Osteocyte (in vitro differentiated cells): Measurements from ENCODE around the gene SLC25A33. TPM values are rescaled to one million over a fixed set of nuclear protein-coding genes. Genes with fewer than 3 reads are reported as not detected.
A peak's percentile ranks its signal among the peaks of the same experiment; 100 is the strongest.

ENCODE experiments used
- DNase-seq: peaks from one replicate; pipeline ENCODE4 v3.0.0; 2021; ENCODE audit warnings: mixed read lengths; ENCODE audit not compliant: unreplicated experiment; ENCODE audit errors: extremely low spot score
- H3K27ac Mint-ChIP-seq: one replicate; pipeline ENCODE4 v1.8.0; 2021; ENCODE audit warnings: mild to moderate bottlenecking, mixed read lengths; ENCODE audit not compliant: unreplicated experiment
- H3K27me3 Mint-ChIP-seq: one replicate; pipeline ENCODE4 v1.8.0; 2021; ENCODE audit warnings: mixed read lengths; ENCODE audit not compliant: unreplicated experiment
- H3K36me3 Mint-ChIP-seq: one replicate; pipeline ENCODE4 v1.8.0; 2021; ENCODE audit warnings: mixed read lengths; ENCODE audit not compliant: unreplicated experiment
- H3K4me1 Mint-ChIP-seq: one replicate; pipeline ENCODE4 v1.8.0; 2021; ENCODE audit warnings: mixed read lengths; ENCODE audit not compliant: unreplicated experiment
- H3K4me3 Mint-ChIP-seq: one replicate; pipeline ENCODE4 v1.8.0; 2021; ENCODE audit warnings: mild to moderate bottlenecking, moderate library complexity, mixed read lengths; ENCODE audit not compliant: unreplicated experiment
- H3K9me3 Mint-ChIP-seq: one replicate; pipeline ENCODE4 v1.8.0; 2021; ENCODE audit warnings: mixed read lengths; ENCODE audit not compliant: unreplicated experiment
- total RNA-seq: library from RNA; stranded (reverse); gene quantifications from 2 replicates; pipeline ENCODE4 v1.2.1, GENCODE V29; 2021
- TF ChIP-seq, protein P1 (sequence below): fragments of 200-600 bp; sonication (generic); IDR thresholded peaks from 2 replicates; pipeline ENCODE4 v1.5.0; 2021; ENCODE audit warnings: antibody characterized with exemption, mild to moderate bottlenecking, moderate library complexity

The SLC25A33 gene
- total RNA-seq, 1 donor from 2014 or later: 7.0 TPM

DNA sequence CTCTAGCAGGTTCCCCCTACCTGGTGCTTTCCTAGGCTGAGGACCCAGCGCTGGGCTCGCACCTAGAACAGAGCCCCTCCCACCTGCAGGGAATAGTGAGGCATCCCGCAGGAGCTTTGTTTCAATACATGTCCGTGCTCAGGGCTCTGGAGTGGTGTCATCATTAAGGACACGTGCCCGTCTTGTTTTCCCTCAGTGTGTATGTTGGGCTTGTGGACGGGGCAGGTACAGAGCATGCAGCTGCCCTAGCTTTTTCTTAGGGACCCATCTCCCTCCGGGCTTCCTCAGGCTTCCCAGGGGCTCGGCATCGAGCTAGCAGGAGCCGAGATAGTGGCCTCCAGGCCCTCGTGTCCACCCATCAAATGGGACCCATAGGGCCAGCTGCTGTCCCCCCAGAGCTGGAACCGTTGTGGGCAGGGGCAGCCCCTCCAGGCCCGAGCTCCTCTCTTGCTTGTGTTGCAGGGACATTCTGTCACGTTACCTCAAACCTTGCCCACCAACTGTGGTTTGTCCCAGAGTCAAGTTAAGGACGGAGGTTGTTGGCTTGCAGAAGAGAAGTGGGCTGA is 53.3 kb downstream of the SLC25A33 start:
- H3K27me3 Mint-ChIP-seq: no peaks in the 10 kb centered on the region
- H3K9me3 Mint-ChIP-seq: no peaks in the 10 kb centered on the region
- no peak overlapping the region for H3K27ac Mint-ChIP-seq
- no peak overlapping the region for H3K4me3 Mint-ChIP-seq
- peaks cover 21% of the 10 kb centered on the region for H3K4me1 Mint-ChIP-seq
- no peak for DNase-seq
- TF ChIP-seq, protein P1, sequence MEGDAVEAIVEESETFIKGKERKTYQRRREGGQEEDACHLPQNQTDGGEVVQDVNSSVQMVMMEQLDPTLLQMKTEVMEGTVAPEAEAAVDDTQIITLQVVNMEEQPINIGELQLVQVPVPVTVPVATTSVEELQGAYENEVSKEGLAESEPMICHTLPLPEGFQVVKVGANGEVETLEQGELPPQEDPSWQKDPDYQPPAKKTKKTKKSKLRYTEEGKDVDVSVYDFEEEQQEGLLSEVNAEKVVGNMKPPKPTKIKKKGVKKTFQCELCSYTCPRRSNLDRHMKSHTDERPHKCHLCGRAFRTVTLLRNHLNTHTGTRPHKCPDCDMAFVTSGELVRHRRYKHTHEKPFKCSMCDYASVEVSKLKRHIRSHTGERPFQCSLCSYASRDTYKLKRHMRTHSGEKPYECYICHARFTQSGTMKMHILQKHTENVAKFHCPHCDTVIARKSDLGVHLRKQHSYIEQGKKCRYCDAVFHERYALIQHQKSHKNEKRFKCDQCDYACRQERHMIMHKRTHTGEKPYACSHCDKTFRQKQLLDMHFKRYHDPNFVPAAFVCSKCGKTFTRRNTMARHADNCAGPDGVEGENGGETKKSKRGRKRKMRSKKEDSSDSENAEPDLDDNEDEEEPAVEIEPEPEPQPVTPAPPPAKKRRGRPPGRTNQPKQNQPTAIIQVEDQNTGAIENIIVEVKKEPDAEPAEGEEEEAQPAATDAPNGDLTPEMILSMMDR: no peak
- H3K36me3 Mint-ChIP-seq: peaks cover 3% of the 10 kb centered on the region

DNA sequence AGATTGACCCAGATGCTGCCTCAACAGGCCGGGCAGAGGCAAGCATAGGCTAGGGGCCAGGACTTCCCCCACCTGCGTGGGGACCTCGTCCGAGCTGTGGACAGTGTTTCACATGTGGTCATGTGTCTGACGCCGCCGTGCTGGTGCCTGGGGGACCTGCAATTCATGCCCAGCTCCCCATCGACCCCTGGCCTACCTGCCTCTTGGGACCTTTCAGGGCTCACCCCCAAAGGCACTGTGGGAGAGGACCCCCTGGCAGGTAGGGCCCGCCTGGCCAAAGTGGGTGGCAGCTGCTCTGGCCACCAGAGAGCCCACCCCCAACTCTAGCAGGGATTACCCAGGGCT is 53.9 kb downstream of the SLC25A33 start:
- H3K4me3 Mint-ChIP-seq: no peak overlapping the region
- TF ChIP-seq, protein P1: no peak
- H3K27ac Mint-ChIP-seq: no peak overlapping the region
- no peak for DNase-seq
- peaks cover 19% of the 10 kb centered on the region for H3K4me1 Mint-ChIP-seq
- no peaks in the 10 kb centered on the region for H3K27me3 Mint-ChIP-seq
- H3K36me3 Mint-ChIP-seq: peaks cover 3% of the 10 kb centered on the region
- no peaks in the 10 kb centered on the region for H3K9me3 Mint-ChIP-seq

DNA sequence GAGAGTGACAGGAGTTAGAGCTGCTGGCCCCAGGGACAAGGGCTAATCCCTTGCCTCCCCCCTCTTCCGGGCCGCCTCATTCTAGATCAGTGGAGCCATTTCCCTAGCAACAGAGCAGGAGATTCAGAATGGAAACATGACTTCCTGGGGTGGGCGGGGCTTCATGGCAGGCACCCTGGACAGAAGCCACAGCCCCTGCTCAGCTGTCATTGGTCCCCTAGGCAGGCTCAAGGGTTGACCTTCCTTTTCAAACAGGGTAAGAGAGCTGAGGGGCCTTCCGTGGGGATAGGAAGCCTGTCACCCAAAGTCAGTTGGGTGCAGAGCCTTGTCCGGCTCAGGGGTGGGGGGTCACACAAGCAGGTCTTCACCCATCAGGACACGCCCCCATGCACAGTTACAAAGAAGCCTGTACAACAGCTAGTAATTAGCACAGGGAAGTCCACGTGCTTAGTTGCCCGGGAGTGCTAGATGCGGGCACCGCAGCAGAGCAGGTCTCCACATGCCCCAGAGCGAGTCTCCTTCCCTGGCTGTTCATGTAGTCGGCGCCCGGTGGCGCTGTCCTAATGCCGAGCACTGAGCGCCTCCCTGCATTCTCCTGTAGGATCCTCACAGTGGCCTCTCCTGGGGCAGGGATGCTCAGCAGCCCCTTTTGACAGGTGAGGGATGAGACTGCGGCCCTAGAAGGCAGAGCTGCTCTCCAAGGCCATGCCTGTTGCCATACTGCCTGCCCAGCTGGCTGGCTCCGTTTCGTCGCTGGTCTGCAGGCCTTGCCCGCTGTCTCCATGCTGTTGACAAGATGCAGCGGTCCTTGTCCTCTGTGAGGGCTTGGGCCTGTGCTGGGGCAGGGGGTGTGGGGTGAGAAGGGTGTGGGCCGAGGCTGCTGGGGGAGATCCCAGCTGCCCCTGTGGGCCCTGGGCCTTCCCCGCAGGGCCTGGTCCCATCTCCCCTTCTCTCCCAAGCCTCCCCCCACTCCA is 54.5 kb downstream of the SLC25A33 start:
- Mint-ChIP-seq H3K4me3 (no peak overlapping the region), H3K4me1 (peaks cover 17% of the 10 kb centered on the region), H3K9me3 (no peaks in the 10 kb centered on the region), H3K27me3 (no peaks in the 10 kb centered on the region), H3K36me3 (peaks cover 3% of the 10 kb centered on the region), H3K27ac (peak overlapping the region; percentile 59)
- DNase-seq: no peak
- TF ChIP-seq, protein P1: no peak

DNA sequence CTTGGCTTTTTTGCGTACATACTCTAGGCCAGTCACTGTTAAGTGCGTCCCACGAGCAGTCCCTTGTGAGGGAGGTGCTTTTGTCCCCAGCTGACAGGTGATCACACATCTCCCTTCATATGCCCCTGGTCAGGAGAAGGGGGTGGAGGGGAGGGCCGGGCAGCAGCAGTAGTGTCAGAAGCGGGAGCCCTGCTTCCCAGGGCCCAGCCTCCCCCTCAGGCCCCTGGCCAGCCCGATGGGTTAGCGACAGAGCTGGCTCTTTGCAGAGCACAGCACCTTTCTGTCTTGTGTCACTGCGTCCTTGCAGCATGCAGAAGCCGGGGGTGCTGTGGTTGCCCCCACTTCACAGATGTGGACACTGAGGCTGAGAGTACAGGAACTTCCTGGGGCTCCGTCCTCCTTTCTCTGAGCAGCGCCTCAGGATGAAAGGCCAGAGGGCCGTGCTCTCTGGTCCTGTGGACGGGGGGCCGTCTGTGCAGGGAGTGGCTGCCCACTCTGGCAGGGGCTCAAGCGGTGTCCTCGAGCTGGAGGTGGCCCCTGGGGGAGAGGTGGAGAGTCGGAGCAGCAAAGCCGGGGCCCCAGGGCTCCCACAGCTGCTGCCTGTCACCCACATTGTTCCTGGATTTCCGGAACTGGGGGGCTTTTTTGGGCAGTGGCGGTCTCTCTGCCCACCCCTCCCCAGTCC is 55.3 kb downstream of the SLC25A33 start:
- TF ChIP-seq, protein P1: no peak
- no peak for DNase-seq
- H3K27ac Mint-ChIP-seq: no peak overlapping the region
- peaks cover 3% of the 10 kb centered on the region for H3K36me3 Mint-ChIP-seq
- no peaks in the 10 kb centered on the region for H3K27me3 Mint-ChIP-seq
- peaks cover 14% of the 10 kb centered on the region for H3K4me1 Mint-ChIP-seq
- no peak overlapping the region for H3K4me3 Mint-ChIP-seq
- no peaks in the 10 kb centered on the region for H3K9me3 Mint-ChIP-seq
